Testis (tissue), 3 donors: ENCODE measurements around the gene RPS6KL1. TPM values are rescaled to one million over a fixed set of nuclear protein-coding genes. Genes with fewer than 3 reads are reported as not detected.

Experiments
- DNase-seq: peaks from one replicate; pipeline ENCODE4 v3.0.0-alpha.2; 2019
- H3K27ac ChIP-seq, 2 donors: fragments of 200-600 bp; sonication (generic); one replicate each; pipeline ENCODE4 v1.5.1; 2019
- H3K27me3 ChIP-seq: fragments of 200-600 bp; sonication (generic); one replicate; pipeline ENCODE4 v1.5.1; 2019
- H3K36me3 ChIP-seq: fragments of 200-600 bp; sonication (generic); one replicate; pipeline ENCODE4 v1.5.1; 2017; ENCODE audit warnings: low read depth; ENCODE audit errors: missing control alignments
- H3K4me1 ChIP-seq: fragments of 200-600 bp; sonication (generic); one replicate; pipeline ENCODE4 v1.5.1; 2019
- H3K4me3 ChIP-seq, 2 donors: fragments of 200-600 bp; sonication (generic); one replicate each; pipeline ENCODE4 v1.5.1; 2017 to 2019
- H3K9me3 ChIP-seq: fragments of 200-600 bp; sonication (generic); one replicate; pipeline ENCODE4 v1.5.1; 2017
- POLR2A ChIP-seq: fragments of 450-650 bp; IDR thresholded peaks from one replicate; pipeline ENCODE4 v1.6.1; 2017; ENCODE audit warnings: antibody characterized with exemption, mild to moderate bottlenecking, moderate library complexity
- WGBS, 2 donors: methylation state at CpG; one replicate each; pipeline ENCODE4 v1.1.5; 2018; 5-methylcytosine and 5-hydroxymethylcytosine counted together
- intact Hi-C: fragments of 100-400 bp; cut with DNase I; formaldehyde crosslinking; loops from one replicate; pipeline ENCODE4 v1.15.1; 2023; ENCODE audit warnings: low total_unique reads
- polyA plus RNA-seq: library from polyadenylated mRNA; stranded (reverse); fragments of 350-450 nt; fragmentation: Illumina TruSeq; extraction: RNeasy Lipid Tissue Mini Kit (QIAGEN cat#74804); gene quantifications from one replicate; pipeline ENCODE4 v1.2.3, GENCODE V29; 2014; ENCODE audit warnings: low read depth, low replicate concordance; ENCODE audit not compliant: insufficient read depth
- total RNA-seq, 2 donors: library from RNA; depleted of rRNA; stranded (reverse); fragments of >200 nt; gene quantifications; one replicate each; pipeline ENCODE4 v1.2.3, GENCODE V29; 2016
- TF ChIP-seq, protein P1 (sequence below), 3 experiments: fragments of 450-650 bp in 2 of 3; fragments of 200-600 bp in 1 of 3; sonication (generic) in 1 of 3; IDR thresholded peaks; one replicate each; pipeline ENCODE4 v1.5.1; 2016 to 2019; ENCODE audit warnings: antibody characterized with exemption in 3 of 3, mild to moderate bottlenecking in 2 of 3, moderate library complexity in 1 of 3

Gene RPS6KL1
- total and polyA plus RNA-seq, 3 donors from 2014 or later = 22.5 to 41.8 (median 22.9) TPM

DNA sequence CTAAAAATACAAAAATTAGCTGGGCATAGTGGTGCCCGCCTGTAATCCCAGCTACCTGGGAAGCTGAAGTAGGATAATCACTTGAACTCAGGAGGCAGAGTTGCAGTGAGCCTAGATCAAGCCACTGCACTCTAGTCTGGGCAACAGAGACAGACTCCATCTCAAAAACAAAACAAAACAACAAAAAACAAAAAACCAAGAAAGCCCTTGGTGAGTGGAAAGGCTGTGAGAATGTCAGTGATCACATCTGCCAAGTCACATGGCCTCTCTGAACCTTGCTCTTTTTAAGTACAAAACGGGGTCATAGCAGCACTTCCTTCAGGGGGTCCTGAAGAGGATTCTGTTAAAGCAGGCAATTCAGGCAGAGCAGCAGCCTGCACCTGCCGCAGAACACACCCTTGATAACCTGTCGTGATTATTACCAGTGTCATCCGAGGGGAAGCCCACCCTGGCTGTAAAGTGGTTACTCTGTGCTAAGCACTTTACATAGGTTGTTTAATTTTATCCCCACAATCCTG is 9.6 kb downstream of the RPS6KL1 start:
- no peaks in the 10 kb centered on the region for H3K36me3 ChIP-seq
- WGBS, 2 donors = 69 to 74% methylated on average over 3 to 5 of the region's 5 CpGs
- TF ChIP-seq, protein P1, sequence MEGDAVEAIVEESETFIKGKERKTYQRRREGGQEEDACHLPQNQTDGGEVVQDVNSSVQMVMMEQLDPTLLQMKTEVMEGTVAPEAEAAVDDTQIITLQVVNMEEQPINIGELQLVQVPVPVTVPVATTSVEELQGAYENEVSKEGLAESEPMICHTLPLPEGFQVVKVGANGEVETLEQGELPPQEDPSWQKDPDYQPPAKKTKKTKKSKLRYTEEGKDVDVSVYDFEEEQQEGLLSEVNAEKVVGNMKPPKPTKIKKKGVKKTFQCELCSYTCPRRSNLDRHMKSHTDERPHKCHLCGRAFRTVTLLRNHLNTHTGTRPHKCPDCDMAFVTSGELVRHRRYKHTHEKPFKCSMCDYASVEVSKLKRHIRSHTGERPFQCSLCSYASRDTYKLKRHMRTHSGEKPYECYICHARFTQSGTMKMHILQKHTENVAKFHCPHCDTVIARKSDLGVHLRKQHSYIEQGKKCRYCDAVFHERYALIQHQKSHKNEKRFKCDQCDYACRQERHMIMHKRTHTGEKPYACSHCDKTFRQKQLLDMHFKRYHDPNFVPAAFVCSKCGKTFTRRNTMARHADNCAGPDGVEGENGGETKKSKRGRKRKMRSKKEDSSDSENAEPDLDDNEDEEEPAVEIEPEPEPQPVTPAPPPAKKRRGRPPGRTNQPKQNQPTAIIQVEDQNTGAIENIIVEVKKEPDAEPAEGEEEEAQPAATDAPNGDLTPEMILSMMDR (IDR thresholded peaks at IDR 0.05) = no peak
- TF ChIP-seq POLR2A = no peak
- H3K4me3 ChIP-seq = no peak overlapping the region
- no peaks in the 10 kb centered on the region for H3K27me3 ChIP-seq
- intact Hi-C loops = loop anchor here (10.0 kb wide), 1 partner anchor 171 kb away; no protein-coding TSS in a partner anchor
- H3K9me3 ChIP-seq = no peaks in the 10 kb centered on the region
- H3K27ac ChIP-seq = no peak overlapping the region
- H3K4me1 ChIP-seq = peaks cover 34% of the 10 kb centered on the region
- no peak for DNase-seq

DNA sequence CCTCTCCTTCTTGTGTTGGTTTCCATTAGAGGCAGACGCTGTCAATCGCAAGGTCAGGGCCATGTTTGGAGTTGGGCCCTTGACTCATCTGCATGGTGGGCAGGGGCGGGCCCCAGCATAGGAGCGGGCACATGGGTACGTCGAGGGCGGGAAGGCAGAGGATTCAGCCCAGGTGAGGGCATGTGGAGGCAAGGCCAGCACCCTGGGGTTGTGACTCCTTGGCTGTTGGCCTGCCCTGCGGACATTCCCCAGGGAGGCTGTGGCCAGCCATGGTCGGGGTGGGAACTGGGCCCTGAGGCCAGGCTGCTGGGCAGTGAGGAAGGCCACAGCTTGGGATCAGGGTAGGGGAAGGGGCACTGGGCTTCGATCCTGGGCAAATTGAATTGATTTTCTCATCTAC is 10.3 kb downstream of the RPS6KL1 start:
- Histone ChIP-seq H3K4me3 (no peak overlapping the region), H3K27me3 (no peaks in the 10 kb centered on the region), H3K27ac (no peak overlapping the region), H3K4me1 (peaks cover 28% of the 10 kb centered on the region), H3K36me3 (no peaks in the 10 kb centered on the region), H3K9me3 (no peaks in the 10 kb centered on the region)
- TF ChIP-seq POLR2A = no peak
- TF ChIP-seq, protein P1 (IDR thresholded peaks at IDR 0.05) = no peak
- DNase-seq = no peak
- intact Hi-C loops = loop anchor here (10.0 kb wide), 1 partner anchor 172 kb away; no protein-coding TSS in a partner anchor
- WGBS, 2 donors = 92 to 93% methylated on average over 10 of the region's 10 CpGs

DNA sequence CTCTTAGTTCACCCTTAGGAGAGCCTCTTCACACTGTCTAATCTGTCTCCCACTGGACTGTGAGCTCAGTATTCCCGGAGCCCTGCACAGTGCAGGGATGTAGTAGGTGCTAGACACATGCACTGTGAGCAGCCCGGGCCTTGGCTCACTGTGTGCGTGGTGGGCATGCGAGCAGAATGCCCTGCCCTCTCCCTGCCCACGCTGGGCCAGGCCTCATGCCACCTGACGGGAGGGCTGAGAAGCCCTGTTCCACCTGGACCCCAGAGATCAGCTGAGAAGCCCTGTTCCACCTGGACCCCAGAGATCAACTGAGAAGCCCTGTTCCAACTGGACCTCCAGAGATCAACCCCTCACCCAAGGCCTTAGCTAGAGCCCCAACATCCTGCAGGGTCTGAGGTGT is 10.9 kb downstream of the RPS6KL1 start:
- H3K9me3 ChIP-seq = no peaks in the 10 kb centered on the region
- intact Hi-C loops = loop anchor here (10.0 kb wide), 1 partner anchor 173 kb away; no protein-coding TSS in a partner anchor
- TF ChIP-seq, protein P1 (IDR thresholded peaks at IDR 0.05) = no peak
- TF ChIP-seq POLR2A = no peak
- peaks cover 21% of the 10 kb centered on the region for H3K4me1 ChIP-seq
- 87 to 97% methylated on average over 3 to 5 of the region's 6 CpGs for WGBS, 2 donors
- no peaks in the 10 kb centered on the region for H3K27me3 ChIP-seq
- no peak overlapping the region for H3K27ac ChIP-seq
- H3K36me3 ChIP-seq = no peaks in the 10 kb centered on the region
- DNase-seq = no peak
- H3K4me3 ChIP-seq = no peak overlapping the region

DNA sequence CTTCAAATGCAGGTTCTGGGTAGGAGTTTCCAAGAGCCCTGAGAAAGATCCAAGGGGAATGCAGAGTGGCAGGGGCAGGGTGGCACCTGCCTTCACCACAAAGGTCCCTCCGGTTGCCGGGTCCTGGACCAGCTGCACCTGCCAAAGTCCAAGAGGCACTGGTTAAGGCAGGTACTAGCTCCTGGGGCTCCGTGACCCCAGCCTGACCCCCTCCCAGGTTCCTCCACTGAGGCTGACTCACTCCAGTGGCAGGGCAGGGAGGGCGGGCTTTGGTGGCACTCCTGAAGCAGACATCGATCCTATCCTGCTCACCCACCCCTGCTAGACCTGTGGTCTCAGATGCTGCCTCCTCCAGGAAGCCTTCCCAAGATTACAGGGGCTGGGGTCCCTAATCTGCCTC is 11.4 kb downstream of the RPS6KL1 start:
- no peaks in the 10 kb centered on the region for H3K27me3 ChIP-seq
- no peak overlapping the region for H3K27ac ChIP-seq
- no peaks in the 10 kb centered on the region for H3K36me3 ChIP-seq
- intact Hi-C loops = loop anchor here (10.0 kb wide), 1 partner anchor 173 kb away; no protein-coding TSS in a partner anchor
- WGBS, 2 donors = 91 to 98% methylated on average over 4 to 5 of the region's 5 CpGs
- no peaks in the 10 kb centered on the region for H3K9me3 ChIP-seq
- H3K4me1 ChIP-seq = peaks cover 17% of the 10 kb centered on the region
- DNase-seq = no peak
- H3K4me3 ChIP-seq = no peak overlapping the region
- TF ChIP-seq, protein P1 (IDR thresholded peaks at IDR 0.05) = no peak
- TF ChIP-seq POLR2A = no peak

DNA sequence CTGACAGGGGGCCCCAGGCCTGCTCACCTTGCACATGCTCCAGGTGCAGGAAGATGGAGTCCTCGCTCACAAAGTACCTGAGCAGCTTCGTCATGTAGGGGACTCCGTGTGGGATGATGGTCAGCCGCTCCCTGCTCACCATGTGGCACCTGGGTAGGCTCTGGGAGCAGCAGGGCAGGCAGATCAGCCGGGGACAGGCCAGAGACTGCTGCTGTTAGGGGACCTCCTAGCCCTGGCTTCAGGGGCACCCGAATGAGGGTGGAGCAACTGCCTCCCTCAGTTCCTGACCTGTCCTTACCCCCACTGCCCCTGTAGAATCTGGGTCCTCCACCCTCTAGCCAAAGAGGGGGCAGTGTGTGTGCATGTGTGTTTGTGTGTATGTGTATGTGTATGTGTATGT is 11.8 kb downstream of the RPS6KL1 start:
- TF ChIP-seq POLR2A = no peak
- TF ChIP-seq, protein P1 (IDR thresholded peaks at IDR 0.05) = no peak
- DNase-seq = no peak
- Histone ChIP-seq H3K27ac (no peak overlapping the region), H3K9me3 (no peaks in the 10 kb centered on the region), H3K4me1 (peaks cover 12% of the 10 kb centered on the region), H3K36me3 (no peaks in the 10 kb centered on the region), H3K4me3 (no peak overlapping the region), H3K27me3 (no peaks in the 10 kb centered on the region)
- intact Hi-C loops = loop anchor here (10.0 kb wide), 1 partner anchor 174 kb away; no protein-coding TSS in a partner anchor
- 100% methylated on average over 5 of the region's 6 CpGs; no CpG with 5 or more reads in 1 of the 2 donors for WGBS, 2 donors
